NCI-H2081 (cell line): ENCODE measurements around the gene INIP.

ENCODE experiments used
- DNase-seq, 2 experiments: peaks; one replicate each; lab custom pipeline; 2025; lab: John Stamatoyannopoulos, UW

The INIP gene

GRCh38 chr9:112717661-112718331 lies at the start of gene INIP:
INIP (minus strand) TSS chr9:112718117; CDS start chr9:112716485, 1,632 bp downstream.
- DNase-seq = peak; percentile 96 to 97

GRCh38 chr9:112765281-112765680 lies 47.4 kb upstream of the INIP start:
- no peak for DNase-seq

DNA sequence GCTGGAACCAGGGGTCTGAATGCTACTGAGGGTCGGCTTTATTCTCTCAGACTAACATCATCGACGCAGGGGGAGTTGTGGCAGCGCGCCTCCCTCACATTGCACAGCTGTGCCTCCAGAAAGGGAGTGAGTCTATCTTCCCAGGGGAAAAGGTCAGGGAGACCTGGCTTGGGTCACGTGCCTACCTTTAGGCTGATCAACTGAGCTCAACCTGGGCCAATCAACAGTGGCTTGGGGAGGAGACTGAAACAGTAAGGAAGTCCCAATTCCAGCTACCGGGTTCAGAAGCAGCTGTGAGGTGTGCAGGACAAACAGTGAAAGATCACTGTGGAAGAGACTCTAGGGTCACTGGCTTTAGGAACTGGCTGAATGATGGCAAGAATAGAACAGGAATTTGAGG lies 46.9 kb upstream of the INIP start:
- DNase-seq = no peak

- DNase-seq = no peak
Measured at GRCh38 chr9:112764344-112764743, 46.4 kb upstream of the INIP start.

DNA sequence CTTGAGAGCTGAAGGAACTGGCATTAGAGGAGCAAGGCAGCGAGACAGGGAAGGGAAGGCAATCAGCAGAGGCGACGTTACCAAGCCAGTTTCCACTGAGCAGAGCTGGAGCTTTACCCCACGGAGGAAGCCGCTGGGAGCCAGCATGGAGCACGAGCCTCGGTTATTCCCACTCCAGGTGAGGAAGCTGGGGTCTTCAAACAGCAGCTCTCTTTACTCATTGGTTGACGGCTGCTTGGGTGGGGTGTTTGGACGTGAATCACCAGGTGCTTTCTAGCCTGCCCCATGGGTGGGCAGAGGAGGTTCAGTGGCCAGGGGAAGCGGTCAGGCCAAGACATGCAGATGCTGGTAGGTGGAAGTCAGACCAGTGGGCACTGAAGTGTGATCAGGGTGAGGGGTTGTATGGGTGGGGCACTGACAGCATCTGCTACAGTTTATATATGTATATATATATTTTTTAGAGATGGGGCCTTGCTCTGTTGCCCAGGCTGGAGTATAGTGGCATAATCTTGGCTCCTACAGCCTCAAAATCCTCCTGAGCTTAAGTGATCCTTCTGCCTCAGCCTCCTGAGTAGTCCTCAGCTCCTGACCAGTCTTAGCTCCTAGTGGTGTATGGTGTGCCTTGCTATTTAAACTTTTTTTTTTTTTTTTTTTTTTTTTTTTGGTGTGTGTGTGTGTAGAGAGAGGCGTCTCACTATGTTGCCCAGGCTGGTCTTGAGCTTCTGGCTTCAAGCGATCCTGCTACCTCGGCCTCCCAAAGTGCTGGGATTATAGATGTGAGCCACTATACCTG lies 45.0 kb upstream of the INIP start:
- no peak for DNase-seq

DNA sequence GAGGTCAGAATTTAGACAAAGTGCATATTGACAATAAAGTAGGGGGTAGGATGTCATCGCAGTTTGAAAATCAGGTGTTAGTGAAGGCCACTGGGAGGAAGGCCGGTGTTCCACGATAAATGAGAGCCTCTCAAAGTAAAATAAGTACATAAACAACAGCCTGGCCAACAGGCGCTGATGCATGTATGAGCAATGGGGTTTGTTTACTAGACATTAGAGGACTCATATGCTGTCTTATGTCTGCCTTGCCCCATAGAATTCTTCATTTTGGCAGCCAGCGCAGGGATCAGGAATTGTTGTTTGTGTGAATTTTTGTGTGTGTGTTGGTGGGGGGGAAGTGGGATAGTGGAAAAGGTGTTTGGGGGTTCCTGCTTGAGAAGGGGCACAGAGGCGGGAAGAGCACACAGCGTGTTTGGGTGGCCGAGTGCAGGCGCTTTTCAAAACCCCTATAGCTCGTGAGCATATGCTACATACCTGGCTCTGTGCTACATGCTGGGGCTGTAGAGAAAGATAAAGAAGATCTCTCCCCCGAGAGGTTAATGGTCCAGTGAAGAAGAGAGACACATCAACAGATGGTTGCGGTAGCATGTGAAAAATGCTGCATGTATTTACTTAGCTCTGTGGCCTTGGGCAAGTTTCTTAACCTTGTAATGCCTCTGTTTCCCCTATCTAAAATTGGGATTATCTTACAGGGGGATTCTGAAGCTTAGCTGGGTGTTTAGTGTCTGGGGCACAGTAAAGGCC lies 44.2 kb upstream of the INIP start:
- DNase-seq = no peak

GRCh38 chr9:112760821-112761220 lies 42.9 kb upstream of the INIP start:
- no peak for DNase-seq

DNA sequence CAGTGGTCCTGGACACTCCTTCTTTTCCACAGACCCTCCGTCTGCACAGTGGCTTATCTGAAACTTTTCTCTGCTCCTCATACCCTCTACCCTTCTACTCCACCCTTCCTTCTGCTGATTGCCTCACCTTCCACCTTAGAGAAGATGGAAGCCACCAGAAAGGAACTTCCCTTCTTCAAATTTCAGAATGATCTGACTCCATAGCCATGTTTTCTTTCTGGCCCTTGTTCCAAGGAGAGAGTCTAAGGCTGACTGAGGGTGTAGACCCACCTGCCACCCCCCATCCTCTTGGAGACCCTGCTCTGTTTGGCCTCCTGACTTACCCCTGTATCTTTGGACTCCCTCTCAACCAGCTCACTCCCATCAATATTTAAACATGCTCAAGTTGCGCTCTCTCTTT lies 40.0 kb upstream of the INIP start:
- DNase-seq = no peak

DNA sequence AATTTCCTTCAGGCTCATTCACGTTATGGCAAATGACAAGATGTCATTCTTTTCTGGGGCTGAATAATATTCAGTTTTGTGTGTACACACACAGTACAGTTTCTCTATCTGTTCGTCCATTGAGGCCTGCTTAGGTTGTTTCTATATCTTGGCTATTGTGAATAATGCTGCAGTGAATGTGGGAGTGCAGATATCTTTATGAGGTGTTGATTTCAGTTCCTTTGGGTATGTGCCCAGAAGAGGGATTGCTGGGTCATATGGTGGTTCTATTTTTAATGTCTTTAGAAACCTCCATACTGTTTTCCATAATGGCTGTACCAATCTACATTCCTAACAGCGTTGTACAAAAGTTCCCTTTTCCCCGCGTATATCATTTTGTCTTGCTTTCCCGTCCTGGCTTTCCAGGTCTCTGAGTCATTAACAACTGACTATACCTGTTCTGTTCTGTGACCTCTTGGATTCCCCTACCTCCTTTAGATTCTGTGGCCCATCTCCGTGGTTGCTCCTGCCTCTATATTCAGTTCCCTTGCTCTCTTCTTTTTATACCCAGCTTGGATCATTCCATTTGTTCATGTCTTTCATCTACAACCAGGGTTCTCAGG lies 39.5 kb upstream of the INIP start:
- DNase-seq = no peak

DNA sequence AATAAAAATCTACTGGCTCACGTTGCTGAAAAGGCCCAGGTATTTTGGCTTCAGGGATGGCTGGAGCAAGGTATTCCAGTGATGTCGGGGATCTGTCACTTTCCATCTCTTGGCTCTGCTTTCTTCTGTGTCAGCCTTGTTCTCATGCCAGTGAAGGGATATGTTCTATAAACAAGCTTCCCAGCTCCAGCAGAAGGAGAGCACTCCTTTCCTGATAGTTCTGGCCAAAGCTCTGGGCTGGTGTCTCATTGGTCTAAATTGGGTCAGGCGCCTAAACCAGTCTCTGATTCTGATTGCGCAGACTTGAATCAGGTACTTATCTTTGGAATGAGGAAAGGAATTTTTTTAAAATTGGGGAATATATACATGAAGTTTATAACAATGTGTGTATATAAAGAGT lies 37.8 kb upstream of the INIP start:
- DNase-seq = no peak

- no peak for DNase-seq
Measured at GRCh38 chr9:112755016-112755427, 37.1 kb upstream of the INIP start.

DNA sequence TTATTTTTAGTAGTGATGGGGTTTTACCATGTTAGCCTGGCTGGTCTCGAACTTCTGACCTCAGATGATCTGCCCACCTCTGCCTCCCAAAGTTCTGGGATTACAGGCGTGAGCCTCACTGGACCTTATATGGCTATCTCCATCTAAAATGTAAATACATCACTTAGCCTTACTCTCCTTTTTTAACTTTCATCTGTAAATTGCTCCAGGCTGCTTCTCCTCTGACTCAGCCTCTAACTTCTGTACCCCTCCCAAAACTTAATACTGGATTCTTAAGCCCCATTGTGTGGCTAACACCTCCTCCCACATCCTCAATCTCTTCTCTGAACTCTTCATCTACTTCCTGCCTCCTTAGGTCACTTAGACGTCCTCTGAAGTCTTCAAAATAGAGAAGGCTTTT lies 36.7 kb upstream of the INIP start:
- no peak for DNase-seq

- no peak for DNase-seq
Measured at GRCh38 chr9:112753725-112754124, 35.8 kb upstream of the INIP start.

- DNase-seq = no peak
Measured at GRCh38 chr9:112752334-112753125, 34.6 kb upstream of the INIP start.

- DNase-seq = peak; percentile 37 to 41
Measured at GRCh38 chr9:112751056-112751795, 33.3 kb upstream of the INIP start.

- no peak for DNase-seq
Measured at GRCh38 chr9:112750764-112751055, 32.8 kb upstream of the INIP start.

DNA sequence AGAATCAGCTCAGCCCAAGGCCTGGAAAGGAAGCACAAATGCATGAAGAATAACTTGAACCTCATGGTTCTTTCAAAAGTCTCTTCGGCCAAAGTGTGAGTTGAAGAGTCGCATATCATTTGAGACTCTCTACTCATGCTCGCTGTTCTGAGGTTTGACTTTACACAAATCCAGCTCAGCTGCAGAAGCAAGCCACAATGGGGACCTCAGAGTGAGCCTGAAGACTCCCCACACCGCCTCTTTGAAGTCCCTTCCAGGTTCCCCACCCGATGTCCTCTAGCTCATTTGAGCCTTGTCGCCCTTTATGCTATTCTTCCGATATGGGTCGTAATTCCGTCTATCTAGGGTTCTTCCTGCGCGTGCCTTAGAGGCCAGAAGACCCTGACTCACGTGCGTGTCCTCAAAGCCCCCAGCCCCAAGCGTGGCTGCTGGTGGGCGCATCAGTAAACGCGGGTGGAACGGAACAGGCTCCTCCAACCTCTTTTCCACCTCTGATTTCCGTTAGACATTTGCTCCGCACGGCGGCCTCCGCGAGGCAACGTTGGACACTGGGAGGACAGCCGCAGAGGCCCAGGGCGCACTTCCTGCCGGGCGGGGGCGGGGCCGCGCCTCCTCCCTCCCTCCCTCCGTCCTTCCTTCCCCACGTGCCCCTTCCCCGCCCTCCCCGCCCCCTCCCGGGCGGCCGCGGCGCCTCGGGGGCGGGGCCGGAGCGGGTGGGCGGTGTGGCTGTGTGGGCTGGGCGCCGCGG lies 32.3 kb upstream of the INIP start, which contains the start of gene SNX30:
Gene SNX30 (plus strand): TSS at position 745 of the 748 bp plus-strand sequence. CDS start 242 bp downstream, outside the sequence.
- DNase-seq = peak; percentile 85 to 88

GRCh38 chr9:112747094-112747493 lies 29.2 kb upstream of the INIP start:
- no peak for DNase-seq

DNA sequence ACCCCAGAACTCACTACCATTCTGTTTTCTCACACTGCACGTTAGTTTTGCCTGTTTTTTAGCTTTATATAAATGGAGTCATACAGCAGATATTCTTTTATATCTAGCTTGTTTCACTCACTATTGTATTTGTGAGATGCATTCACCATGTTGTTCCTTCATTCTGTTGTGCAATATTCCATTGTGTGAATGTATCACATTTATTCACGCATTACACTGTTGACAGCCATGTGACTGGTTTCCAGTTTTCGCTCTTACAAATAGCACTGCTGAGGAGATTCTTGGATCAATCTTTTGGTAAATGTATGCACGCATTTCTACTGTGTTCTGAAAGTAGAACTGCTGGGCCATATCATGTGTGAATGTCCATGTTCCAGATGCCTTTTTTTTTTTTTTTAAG lies 26.3 kb upstream of the INIP start:
- DNase-seq = no peak

DNA sequence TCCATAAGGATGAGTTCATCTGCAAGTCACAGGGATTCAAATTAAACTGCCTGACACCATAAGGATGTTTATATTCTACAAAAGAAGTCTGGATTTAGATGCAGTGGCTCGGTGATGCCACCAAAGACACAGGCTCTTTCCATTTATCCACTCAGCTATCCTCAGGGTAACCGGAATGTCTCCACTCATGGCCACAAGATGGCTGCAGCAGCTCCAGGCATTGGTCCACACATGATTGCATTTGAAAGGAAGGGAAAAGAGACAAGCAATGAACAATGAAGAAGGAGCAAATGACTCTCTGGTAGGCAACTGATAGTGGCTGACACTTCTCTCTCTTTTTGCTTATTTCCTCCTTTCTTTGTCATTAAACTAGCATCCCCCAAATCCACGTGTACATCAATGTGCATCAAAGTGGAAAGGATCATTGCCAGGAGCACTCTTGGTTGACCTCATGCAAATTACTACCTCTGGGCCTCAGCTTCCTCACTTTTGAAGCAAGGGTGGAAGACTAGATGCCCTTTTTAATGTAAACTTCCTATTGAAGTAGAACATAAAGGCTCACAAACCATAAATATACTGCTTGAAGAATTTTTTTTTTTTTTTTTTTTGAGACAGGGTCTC lies 25.4 kb upstream of the INIP start:
- no peak for DNase-seq
